Middle frontal gyrus (tissue), 1 donor: ENCODE measurements around the gene AHNAK2.

Experiments
- DNase-seq: peaks from one replicate; pipeline ENCODE4 v3.0.0-alpha.2; 2015; ENCODE audit warnings: low spot score; ENCODE audit errors: extremely low spot score

The AHNAK2 gene

DNA sequence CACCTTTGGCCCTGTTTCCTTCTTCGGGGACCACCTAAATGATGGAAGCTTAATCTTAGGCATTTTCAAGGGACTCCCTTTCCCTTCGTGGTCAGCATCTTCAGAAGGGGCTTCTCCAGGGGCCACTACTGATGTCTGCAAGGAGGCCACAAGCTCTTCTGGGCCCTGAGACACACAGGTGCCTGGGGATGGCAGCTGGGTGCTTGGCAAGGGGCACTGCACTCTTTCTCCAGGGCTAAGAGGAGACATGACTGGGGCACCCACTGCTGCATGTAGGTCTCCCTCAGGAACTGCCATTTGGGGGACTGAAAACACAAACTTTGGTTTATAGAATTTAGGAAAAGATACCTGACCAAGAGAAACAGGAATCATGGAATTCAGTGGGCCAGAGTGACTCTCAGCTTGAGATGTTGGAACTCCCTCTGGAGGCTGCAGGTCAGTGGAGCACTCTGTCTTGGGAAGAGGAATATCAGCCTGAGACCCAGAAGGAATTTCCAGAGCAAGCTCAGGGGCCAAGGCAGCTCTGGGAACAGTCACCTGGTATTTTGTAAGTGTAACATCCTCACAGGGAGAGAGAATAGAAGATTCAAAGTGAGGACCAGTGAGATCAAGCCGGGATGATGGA is 37.5 kb downstream of the AHNAK2 start:
- no peak for DNase-seq

- DNase-seq, result no peak
Measured at GRCh38 chr14:104939666-104940410, 38.3 kb downstream of the AHNAK2 start.

DNA sequence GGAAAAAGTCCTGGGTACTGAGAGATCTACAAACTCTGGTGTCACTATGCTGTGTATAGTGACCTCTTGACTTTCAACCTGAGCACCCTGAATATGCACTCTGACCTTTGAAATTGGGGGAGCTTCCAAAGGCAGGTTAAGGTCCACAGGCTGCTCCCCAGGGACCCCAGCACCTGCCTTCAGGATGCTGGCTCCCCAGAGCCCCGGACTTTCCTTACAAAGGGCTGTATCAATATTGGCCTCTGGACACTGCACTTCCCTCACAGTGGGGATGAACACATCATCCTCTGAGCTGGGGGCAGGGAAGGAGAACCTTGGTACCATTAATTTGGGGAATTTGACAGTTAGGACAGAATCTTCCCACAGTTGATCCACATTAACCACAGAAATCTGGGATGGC is 39.2 kb downstream of the AHNAK2 start:
- no peak for DNase-seq

- no peak for DNase-seq
Measured at GRCh38 chr14:104938436-104938835, 39.7 kb downstream of the AHNAK2 start.

DNA sequence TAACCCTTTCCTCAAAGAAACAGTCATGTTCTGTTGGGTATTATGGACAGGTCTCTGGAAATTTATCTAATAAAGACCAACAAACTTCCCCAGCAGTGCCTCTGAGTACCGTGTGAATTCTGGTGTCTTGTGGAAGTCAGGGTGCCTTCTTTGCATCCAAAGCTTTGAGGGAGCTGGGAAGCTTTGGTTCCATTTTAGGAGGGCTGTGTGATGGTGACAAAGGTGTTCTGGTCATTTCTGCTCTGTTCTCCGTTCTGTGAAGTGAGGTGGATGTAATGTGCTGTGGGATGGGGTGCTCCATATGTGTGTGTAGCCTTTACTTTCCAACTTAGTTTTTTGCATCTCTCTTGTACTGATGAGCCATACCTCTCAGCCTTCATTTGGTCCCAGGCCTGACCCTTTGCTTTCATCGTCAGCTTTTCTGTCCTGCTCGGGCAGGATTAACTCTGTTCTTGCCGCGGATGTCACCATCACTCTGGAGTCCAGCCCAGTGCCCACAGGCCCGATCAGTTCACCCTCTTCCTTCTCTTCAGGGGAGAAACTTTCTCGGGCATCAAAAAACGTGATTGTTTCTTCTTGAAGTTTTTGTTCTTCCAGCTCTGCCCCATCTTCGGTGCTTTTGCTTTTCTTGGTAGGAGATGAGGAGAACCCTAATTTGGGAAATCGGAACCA is 40.3 kb downstream of the AHNAK2 start:
- DNase-seq, result no peak

GRCh38 chr14:104937161-104937560 is 41.0 kb downstream of the AHNAK2 start:
- no peak for DNase-seq

GRCh38 chr14:104936361-104937155 is 41.6 kb downstream of the AHNAK2 start:
- no peak for DNase-seq

GRCh38 chr14:104935955-104936354 is 42.2 kb downstream of the AHNAK2 start:
- DNase-seq, result no peak

GRCh38 chr14:104935026-104935650 is 43.0 kb downstream of the AHNAK2 start:
- no peak for DNase-seq

DNA sequence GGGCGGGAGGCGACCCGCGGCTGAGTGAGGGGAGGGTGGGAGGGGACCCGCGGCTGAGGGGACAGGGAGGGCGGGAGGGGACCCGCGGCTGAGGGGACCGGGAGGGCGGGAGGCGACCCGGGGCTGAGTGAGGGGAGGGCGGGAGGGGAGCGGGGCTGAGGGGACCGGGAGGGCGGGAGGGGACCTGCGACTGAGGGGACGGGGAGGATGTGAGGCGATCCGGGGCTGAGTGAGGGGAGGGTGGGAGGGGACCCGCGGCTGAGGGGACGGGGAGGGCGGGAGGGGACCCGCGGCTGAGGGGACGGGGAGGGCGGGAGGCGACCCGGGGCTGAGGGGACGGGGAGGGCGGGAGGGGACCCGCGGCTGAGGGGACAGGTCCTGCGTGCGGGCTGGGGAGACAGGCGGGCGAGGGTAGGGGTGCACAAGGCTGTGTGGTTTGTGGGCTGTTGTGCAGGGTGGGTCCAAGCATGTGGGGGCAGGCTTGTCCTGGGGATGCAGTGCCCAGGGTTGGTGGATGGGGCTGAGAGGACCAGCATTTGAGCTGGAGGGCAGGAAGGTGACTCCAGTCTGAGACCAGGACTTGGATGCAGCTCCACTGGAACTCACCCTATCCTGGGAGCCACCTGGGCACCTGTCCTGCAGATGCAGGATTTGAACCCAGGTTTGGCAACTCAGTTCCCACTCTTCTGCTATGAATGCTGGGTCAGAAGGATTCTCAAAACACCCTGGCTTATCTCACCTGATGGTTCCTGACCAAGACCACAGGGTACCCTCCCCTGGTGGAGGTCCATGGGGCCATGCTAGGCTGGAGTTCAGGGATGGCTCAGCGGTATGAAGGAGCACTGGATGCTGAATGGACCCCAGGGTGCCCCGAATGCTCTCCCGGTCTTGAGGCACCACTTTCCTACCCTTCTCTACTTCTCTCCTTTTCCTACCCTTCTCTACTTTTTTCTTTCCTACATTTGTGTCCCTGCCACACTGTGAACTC is 44.1 kb downstream of the AHNAK2 start:
- DNase-seq, result no peak

- DNase-seq, result peak; percentile 63
Measured at GRCh38 chr14:104932676-104933631, 45.2 kb downstream of the AHNAK2 start.

GRCh38 chr14:104931771-104932675 is 46.2 kb downstream of the AHNAK2 start:
- no peak for DNase-seq

GRCh38 chr14:104931304-104931770 is 46.8 kb downstream of the AHNAK2 start:
- DNase-seq, result no peak

DNA sequence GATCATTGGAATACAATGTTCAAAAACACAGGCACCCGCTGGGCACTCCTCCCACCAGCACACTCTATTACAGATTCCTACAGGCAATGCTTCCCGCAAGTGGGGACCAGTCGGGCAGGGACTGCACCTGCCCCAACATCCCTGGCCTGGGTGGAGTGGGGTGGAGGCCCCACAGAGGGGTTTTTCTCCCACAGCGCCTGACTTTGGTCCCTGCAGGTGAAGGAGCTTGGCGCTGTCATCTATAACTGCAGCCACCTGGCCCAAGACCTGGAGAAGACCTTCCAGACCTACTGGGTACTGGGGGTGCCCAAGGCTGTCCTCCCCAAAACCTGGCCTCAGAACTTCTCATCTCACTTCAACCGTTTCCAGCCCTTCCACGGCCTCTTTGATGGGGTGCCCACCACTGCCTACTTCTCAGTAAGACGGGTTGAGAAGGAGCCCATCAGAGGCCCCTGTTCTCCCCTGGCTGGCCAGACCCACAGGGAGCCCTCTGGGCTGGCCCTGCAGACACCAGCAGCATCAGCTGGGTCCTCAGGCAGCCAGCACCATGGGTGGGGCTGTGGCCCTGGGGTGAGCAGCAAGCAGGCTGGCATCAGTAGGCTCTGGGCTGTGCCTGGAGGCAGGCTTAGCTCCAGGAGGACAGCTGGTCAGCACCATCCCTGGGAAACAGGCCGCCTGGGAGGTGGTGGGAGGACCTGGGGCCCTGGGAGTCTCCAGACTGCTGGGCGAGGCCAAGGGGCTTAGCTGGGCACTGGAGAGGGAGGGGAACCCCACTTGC is 47.5 kb downstream of the AHNAK2 start:
- DNase-seq, result no peak

DNA sequence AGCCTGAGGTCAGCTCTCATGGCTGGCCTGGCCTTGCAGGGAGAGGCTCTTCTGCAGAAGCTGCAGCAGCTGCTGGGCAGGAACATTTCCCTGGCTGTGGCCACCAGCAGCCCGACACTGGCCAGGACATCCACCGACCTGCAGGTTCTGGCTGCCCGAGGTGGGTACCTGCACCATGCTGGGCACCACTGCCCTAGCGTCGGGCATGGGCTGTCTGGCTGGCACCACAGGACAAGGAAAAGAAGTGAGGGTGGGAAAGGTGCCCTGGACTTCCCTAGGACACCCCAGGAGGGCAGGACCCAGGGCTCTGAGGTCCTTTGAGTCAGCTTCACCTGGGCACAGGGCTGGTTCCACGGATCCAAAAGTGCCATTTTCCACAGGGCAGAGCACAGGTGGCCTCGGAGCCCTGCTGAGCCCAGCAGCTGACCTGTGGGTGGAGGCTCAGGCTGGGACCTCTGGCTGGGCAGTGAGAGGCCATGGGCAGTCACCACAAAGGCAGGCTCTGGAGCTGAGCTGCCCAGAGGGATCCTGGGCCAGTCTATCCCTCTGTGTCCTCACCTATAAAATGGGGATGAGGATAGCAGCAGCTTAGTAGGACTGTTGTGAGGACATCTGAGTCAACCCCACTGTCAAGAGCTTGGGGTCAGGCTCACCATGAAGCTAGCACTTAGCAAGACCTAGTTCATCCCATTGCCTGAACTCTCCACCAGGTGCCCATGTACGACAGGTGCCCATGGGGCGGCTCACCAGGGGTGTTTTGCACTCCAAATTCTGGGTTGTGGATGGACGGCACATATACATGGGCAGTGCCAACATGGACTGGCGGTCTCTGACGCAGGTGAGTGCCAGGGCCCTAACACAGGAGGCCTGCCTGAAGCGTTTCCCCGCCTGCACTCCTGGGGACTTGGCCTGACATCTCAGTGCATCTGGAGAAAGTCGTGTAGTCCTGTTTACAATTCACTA is 48.6 kb downstream of the AHNAK2 start:
- no peak for DNase-seq
